H1 (cell line): Measurements from ENCODE around the gene PLCL1. TPM values are rescaled to one million over a fixed set of nuclear protein-coding genes. Genes with fewer than 3 reads are reported as not detected.

Experiments used
- CBX5 ChIP-seq: fragments of 300-800, 300-1000 bp; sonication (generic); IDR thresholded peaks from 2 replicates; pipeline ENCODE4 v1.7.1; 2016; ENCODE audit warnings: antibody characterized with exemption, low read length, low read depth
- CHD7 ChIP-seq: fragments of 300-600 bp; sonication (generic); IDR thresholded peaks from 2 replicates; pipeline ENCODE4 v1.7.1; 2012; ENCODE audit warnings: low read length, moderate library complexity, mild to moderate bottlenecking, inconsistent platforms; ENCODE audit not compliant: insufficient replicate concordance
- NRF1 ChIP-seq: IDR thresholded peaks from 2 replicates; pipeline ENCODE4 v1.6.1; 2011; ENCODE audit warnings: mild to moderate bottlenecking, low read depth, low read length, improper control_type of control experiment
- RAD21 ChIP-seq, 2 experiments: IDR thresholded peaks in 1 of 2; conservative IDR thresholded peaks in 1 of 2; 2 replicates each; pipeline ENCODE4 v1.6.1; 2011; ENCODE audit warnings: low read depth in 2 of 2, low read length in 2 of 2, improper control_type of control experiment in 1 of 2, inconsistent platforms in 1 of 2, mild to moderate bottlenecking in 1 of 2, moderate library complexity in 1 of 2
- RNF2 ChIP-seq: fragments of 200-900, 300-1000 bp; sonication (generic); IDR thresholded peaks from 2 replicates; pipeline ENCODE4 v1.7.1; 2016; ENCODE audit warnings: borderline replicate concordance, low read depth, mild to moderate bottlenecking, antibody characterized with exemption, low read length; ENCODE audit not compliant: poor library complexity, severe bottlenecking; ENCODE audit errors: missing control alignments
- RXRA ChIP-seq: IDR thresholded peaks from 2 replicates; pipeline ENCODE4 v1.6.1; 2011; ENCODE audit warnings: low read depth, mild to moderate bottlenecking, low read length, moderate library complexity; ENCODE audit not compliant: insufficient read depth
- polyA plus RNA-seq, 7 experiments: library from polyadenylated mRNA; depleted of rRNA in 3 of 7; stranded (reverse) in 5 of 7; unstranded in 2 of 7; fragments of >200 nt in 5 of 7; fragments of 200-250 nt in 2 of 7; gene quantifications; 1 replicate in 5 of 7; 2 replicates in 1 of 7; 4 replicates in 1 of 7; pipeline versions ENCODE4 v1.2.1 to v1.2.3, GENCODE V29; 2011 to 2013; ENCODE audit warnings: missing spikeins in 2 of 7, mixed read lengths in 2 of 7
- total RNA-seq: library from RNA; stranded (reverse); fragmentation: NEBNext Ultra II Directional; extraction: Animal tissue kit (Norgen Biotek cat#: 25700); gene quantifications from 2 replicates; pipeline ENCODE4 v1.2.1, GENCODE V29; 2021

PLCL1 gene
- total and polyA plus RNA-seq, 2 of the 8 experiments (the other 6 are each of a cell fraction or from before 2014, with no cell fraction given), result not detected

GRCh38 chr2:198060277-198060676, 255.9 kb downstream of the PLCL1 start (continued):
- no peak for TF ChIP-seq RXRA
- no peak for TF ChIP-seq NRF1
- TF ChIP-seq CHD7, result no peak
- TF ChIP-seq RNF2, result no peak
- no peak for TF ChIP-seq CBX5
- TF ChIP-seq RAD21 (IDR thresholded peaks at IDR 0.05 in 1 of 2, conservative IDR thresholded peaks at IDR 0.05 in 1 of 2; ENCODE audit: low read depth in 2 of 2, low read length in 2 of 2), result no peak
- TF ChIP-seq, all 59 proteins: peak for 0
